ENCODE results near the gene NOS1AP.

NOS1AP gene

DNA sequence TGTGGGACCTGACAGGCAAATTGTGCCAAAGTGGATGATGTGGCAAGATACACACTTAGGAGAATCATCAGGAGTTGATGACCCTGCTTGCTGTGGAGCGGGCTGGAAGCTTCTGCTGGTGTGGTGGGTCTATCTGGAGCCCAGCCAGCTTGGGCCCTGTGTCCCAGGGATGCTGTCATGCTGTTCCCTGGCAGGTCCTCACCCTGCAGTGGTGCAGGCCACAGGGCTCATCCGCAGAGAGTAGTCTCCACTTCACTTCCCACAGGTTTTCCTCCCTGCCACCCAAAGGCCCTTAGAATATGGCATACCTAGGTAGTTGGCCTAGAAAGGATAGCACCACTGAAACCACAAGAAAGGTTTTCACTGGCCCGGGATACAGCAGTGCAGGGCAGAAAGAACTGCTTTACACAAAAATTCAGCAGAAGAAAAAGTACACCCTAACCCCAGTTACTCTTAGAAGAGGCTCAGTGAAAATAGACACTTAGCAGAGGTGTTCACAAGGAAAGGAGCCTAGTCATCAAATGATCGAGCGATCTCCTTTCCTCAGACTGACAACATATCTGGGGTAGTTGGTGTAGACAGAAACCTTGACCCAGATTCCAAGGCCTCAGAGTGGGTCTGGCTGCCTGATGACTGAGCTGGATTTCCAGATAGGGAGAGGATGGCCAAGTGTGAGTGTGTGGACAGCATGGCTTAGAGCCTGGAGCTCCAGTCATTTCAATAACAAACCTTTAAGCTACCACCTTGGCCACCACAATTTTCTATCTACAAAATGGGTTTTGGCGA is 310.8 kb downstream of the NOS1AP start:
- DNase-seq (ENCODE audit: insufficient read length) (no peak), FAIRE-seq (no peak)
- no peak for TF ChIP-seq TAF1 (IDR thresholded peaks at IDR 0.05; ENCODE audit: borderline replicate concordance, low read depth, low read length)
- TF ChIP-seq POLR2AphosphoS5 (IDR thresholded peaks at IDR 0.05; ENCODE audit: low read depth, low read length) = no peak
- no peak for TF ChIP-seq POLR2A (IDR thresholded peaks at IDR 0.05; ENCODE audit: low read depth, low read length)

DNA sequence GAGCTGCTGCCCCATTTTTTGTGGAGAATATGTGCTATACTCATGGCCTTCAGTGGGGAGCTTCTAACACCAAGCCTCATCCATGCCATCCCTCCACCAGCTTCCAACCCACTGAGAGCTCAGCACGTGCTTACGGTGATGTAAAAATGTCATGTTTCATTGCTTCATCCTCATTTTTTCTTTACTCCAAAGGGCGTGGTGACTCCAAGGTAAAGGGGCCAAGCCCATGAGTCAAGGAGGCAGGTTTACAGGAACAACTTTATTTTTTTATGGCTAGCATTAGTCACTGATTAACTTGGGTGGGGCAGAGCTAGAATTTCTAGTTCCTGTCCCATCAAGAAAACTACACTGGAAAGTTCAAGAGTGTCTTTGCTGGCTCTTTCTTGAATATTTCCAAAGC is 311.9 kb downstream of the NOS1AP start, which contains the start of gene C1orf226:
C1orf226 (plus strand) TSS at position 346 of the 400 bp plus-strand sequence. CDS start 174 bp downstream, outside the sequence.
- no peak for TF ChIP-seq POLR2A (IDR thresholded peaks at IDR 0.05; ENCODE audit: low read depth, low read length)
- no peak for TF ChIP-seq TAF1 (IDR thresholded peaks at IDR 0.05; ENCODE audit: borderline replicate concordance, low read depth, low read length)
- no peak for TF ChIP-seq POLR2AphosphoS5 (IDR thresholded peaks at IDR 0.05; ENCODE audit: low read depth, low read length)
- FAIRE-seq (no peak), DNase-seq (ENCODE audit: insufficient read length) (no peak)

DNA sequence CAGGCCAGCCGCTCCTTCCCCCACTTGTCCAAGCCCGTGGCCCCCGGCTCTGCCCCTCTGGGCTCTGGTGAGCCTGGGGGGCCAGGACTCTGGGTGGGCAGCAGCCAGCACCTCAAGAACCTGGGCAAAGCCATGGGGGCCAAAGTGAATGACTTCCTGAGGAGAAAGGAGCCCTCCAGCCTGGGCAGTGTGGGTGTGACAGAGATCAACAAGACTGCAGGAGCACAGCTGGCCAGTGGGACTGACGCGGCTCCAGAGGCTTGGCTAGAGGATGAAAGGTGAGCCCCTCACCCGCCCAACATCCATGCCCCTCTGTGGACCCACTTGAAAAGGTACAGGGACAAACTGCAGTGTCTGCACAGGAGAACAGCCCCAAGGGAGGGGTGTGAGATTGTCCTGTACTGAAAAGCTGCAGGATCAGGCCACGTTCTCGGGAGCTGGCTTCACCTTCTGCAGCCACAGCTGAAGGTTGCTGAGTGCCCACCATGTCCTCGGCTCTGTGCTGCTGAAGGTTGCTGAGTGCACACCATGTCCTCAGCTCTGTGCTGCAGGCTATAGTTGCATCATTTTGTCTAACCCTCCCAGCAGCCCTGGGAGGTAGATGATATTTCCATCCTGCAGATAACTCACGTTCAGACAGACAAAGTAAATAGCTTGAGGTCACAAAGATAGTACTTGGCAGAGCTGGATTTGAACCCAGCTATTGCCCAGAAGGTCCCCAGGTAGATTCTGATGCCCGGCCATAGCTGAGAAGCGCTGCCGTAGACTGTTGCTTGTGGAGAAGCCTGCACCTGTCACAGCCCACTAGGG is 312.7 kb downstream of the NOS1AP start:
- TF ChIP-seq POLR2A (IDR thresholded peaks at IDR 0.05; ENCODE audit: low read depth, low read length) = no peak
- TF ChIP-seq POLR2AphosphoS5 (IDR thresholded peaks at IDR 0.05; ENCODE audit: low read depth, low read length) = no peak
- TF ChIP-seq TAF1 (IDR thresholded peaks at IDR 0.05; ENCODE audit: borderline replicate concordance, low read depth, low read length) = no peak
- FAIRE-seq (no peak), DNase-seq (ENCODE audit: insufficient read length) (no peak)

DNA sequence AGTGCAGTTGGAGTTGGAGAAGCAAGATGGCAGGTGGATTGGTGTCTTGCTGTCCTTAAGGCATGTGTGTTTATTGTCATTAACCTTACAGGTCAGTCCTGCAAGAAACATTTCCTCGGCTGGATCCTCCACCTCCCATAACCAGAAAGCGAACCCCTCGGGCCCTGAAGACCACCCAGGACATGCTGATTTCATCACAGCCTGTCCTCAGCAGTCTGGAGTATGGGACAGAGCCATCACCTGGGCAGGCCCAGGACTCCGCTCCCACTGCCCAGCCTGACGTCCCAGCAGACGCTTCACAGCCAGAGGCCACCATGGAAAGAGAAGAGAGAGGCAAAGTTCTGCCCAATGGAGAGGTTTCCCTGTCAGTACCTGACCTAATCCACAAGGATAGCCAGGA is 313.6 kb downstream of the NOS1AP start:
- TF ChIP-seq POLR2A (IDR thresholded peaks at IDR 0.05; ENCODE audit: low read depth, low read length) (no peak), POLR2AphosphoS5 (IDR thresholded peaks at IDR 0.05; ENCODE audit: low read depth, low read length) (no peak), TAF1 (IDR thresholded peaks at IDR 0.05; ENCODE audit: borderline replicate concordance, low read depth, low read length) (no peak)
- no peak for DNase-seq (ENCODE audit: insufficient read length)
- no peak for FAIRE-seq

DNA sequence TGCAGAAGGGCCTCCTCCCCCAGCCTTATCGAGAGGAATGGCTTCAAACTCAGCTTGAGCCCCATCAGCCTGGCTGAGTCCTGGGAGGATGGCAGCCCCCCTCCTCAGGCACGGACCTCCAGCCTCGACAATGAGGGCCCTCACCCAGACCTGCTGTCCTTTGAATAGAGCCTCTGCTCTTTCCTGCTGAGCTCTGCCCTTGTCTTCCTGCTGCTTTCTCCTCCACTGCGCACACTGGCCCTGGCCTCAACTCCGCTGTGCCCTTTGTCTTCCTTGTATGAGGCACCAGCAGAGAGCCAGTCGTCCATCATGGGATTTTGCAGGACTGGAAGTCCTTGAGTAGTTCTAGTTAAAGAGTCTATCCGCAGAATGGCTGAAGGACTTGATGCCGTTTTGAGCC is 314.0 kb downstream of the NOS1AP start:
- FAIRE-seq = no peak
- TF ChIP-seq POLR2AphosphoS5 (IDR thresholded peaks at IDR 0.05; ENCODE audit: low read depth, low read length) (no peak), TAF1 (IDR thresholded peaks at IDR 0.05; ENCODE audit: borderline replicate concordance, low read depth, low read length) (no peak), POLR2A (IDR thresholded peaks at IDR 0.05; ENCODE audit: low read depth, low read length) (no peak)
- DNase-seq (ENCODE audit: insufficient read length) = no peak

DNA sequence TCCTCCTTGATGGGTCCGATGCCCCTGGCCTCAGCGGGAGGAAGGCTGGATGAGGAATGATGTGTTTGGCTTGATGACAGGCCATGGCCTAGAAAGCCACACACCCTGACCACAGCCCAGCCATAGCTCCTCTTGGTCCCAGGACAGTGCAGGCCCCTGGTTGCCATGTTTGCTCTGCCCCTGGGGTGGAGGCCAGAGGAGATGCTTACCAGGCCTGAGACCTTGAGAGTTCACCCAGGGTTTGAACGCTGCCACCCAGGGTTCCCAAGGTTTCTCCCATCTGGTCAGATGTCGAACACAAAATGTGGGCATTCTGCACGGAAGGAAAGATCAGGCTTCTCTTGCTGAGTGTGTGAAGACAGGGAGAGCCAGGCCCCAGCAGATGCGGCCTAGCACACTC is 314.6 kb downstream of the NOS1AP start:
- FAIRE-seq = no peak
- no peak for DNase-seq (ENCODE audit: insufficient read length)
- TF ChIP-seq TAF1 (IDR thresholded peaks at IDR 0.05; ENCODE audit: borderline replicate concordance, low read depth, low read length) (no peak), POLR2A (IDR thresholded peaks at IDR 0.05; ENCODE audit: low read depth, low read length) (no peak)

DNA sequence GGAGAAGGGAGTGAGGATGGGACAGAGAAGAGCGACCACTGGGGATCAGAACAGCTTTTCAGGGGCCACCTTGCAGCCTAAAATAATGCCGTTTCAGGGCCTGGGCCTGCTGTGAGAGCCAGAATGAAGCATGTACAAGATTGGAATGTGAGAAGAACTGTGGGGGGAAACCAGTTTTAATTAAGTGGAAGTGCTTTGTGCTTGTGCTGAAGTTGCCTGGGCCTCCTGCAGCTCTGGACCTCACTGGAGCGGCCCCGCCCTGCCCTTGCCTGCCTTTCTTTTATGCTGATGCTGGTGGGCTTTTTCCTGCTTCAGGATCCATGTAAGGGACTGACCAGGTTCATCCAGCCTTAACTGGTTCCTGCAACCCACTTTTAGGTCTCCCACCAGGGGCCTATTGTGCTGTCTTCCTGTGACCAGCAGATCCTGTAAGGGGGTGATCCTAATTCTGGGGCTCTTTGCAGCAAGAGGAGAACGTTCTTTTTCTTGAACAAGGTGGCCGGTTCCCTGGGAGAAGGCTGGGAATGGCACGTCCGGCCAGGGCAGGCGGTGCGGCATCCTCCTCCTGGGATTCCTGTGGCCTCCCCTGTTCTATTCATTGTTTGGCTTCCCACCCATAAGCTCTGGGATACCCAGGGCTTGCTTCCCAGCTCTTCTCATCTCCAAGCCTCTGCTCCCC is 315.2 kb downstream of the NOS1AP start:
- DNase-seq (ENCODE audit: insufficient read length) = no peak
- no peak for FAIRE-seq
- TF ChIP-seq POLR2AphosphoS5 (IDR thresholded peaks at IDR 0.05; ENCODE audit: low read depth, low read length) (no peak), TAF1 (IDR thresholded peaks at IDR 0.05; ENCODE audit: borderline replicate concordance, low read depth, low read length) (no peak), POLR2A (IDR thresholded peaks at IDR 0.05; ENCODE audit: low read depth, low read length) (no peak)

DNA sequence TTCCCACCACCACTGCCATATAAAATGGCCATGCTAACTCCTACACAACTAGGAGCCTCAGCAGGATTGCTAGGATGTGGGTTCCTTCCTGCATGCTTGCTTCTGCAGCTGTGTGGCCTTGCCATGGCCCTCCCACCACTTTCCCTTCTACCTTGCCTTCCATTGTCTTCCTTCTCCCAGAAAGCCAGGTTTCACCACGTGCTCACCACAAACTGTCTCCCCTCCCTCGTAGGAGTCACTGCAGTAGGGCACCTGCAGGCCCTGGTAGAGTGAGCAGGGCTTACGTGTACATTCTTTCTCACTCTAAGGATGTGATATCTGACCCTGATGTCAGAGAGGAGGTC is 315.8 kb downstream of the NOS1AP start:
- TF ChIP-seq POLR2A (IDR thresholded peaks at IDR 0.05; ENCODE audit: low read depth, low read length) (no peak), TAF1 (IDR thresholded peaks at IDR 0.05; ENCODE audit: borderline replicate concordance, low read depth, low read length) (no peak), POLR2AphosphoS5 (IDR thresholded peaks at IDR 0.05; ENCODE audit: low read depth, low read length) (no peak)
- no peak for FAIRE-seq
- no peak for DNase-seq (ENCODE audit: insufficient read length)

DNA sequence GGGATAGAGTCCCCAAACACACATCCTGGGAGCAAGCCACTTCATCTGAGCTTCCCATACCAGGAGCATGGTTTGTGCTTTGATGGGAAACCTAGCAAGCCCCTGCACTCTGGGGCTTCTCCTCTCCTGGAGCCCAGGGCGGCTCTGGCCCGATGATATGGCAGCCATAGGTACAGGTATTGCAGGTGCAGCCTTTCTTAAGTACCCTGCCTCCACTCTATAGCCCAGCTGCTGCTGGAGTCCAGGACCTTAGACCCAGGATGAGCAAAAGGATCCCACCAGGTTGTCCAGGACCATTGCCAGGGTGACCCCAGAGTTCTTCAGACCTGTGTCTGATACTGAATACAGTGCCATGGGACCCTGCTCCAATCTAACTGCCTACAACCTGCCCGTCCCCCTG is 316.2 kb downstream of the NOS1AP start:
- no peak for TF ChIP-seq POLR2A (IDR thresholded peaks at IDR 0.05; ENCODE audit: low read depth, low read length)
- TF ChIP-seq TAF1 (IDR thresholded peaks at IDR 0.05; ENCODE audit: borderline replicate concordance, low read depth, low read length) = no peak
- TF ChIP-seq POLR2AphosphoS5 (IDR thresholded peaks at IDR 0.05; ENCODE audit: low read depth, low read length) = no peak
- DNase-seq (ENCODE audit: insufficient read length) (no peak), FAIRE-seq (no peak)

DNA sequence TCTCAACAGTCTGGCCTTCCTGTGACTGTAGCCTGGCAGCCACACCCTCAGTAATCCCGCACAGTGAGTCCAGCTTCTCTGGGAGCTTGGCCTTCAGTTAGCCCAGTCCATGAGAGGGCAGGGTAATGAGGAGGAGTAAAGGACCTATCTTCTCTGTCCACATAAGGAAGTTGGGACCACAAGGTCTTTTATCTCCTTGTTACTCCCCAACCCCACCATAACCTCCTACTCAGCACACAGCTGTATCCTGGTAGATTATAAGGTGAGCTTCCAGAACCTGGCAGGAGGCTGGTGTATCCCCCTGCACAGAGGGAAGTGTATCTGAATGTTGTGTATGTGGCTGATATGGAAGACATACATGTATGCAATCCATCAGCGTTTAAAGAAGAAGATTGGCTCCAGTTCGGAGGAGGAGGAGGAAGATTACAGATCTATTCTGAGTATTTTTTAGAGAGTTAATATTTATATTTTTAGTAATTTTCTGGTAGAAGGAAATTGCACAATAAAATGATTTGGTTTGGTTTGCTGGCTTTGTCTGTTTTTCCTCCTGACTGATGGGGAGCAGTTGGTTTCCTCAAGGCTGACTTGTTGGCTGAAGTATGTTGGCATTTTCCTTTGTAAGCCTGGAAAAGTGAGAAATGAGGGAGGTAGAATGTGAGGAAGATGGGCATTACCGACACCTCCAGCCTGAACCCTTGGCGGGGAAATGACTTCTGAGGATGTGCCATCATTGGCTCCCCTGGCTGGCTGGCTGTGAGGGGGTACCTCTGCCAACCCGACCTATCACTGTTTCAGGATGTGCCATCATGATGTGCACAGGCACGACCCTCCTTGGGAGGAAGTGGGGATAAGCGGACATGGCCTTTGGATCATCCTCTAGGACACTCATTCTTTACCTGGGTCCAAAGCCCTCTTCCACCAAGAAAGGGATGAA is 317.1 kb downstream of the NOS1AP start:
- DNase-seq (ENCODE audit: insufficient read length) (no peak), FAIRE-seq (no peak)
- TF ChIP-seq TAF1 (IDR thresholded peaks at IDR 0.05; ENCODE audit: borderline replicate concordance, low read depth, low read length) (no peak), POLR2A (IDR thresholded peaks at IDR 0.05; ENCODE audit: low read depth, low read length) (no peak), POLR2AphosphoS5 (IDR thresholded peaks at IDR 0.05; ENCODE audit: low read depth, low read length) (no peak)
